Endothelial cell of umbilical vein (primary cell): ENCODE measurements around the gene ALOXE3. TPM values are rescaled to one million over a fixed set of nuclear protein-coding genes. Genes with fewer than 3 reads are reported as not detected.

Source experiments
- BruUV-seq: library from RNA; stranded (reverse); fragments of 400-500 nt; replicated peaks from 2 replicates; lab custom pipeline; 2021; lab: Mats Ljungman, UMichigan
- CTCF ChIA-PET: fragments of 300-600, 350-600 bp; sonication (Branson Sonifier 250); formaldehyde crosslinking; loops from one replicate; lab custom pipeline; 2021; ENCODE audit warnings: antibody characterized with exemption, inconsistent platforms; lab: Charles Lee
- POLR2A ChIA-PET: fragments of 300-600, 350-600 bp; sonication (Branson Sonifier 250); formaldehyde crosslinking; loops from one replicate; lab custom pipeline; 2021; ENCODE audit warnings: antibody characterized with exemption, inconsistent platforms; lab: Charles Lee
- DNase-seq: peaks from one replicate; pipeline ENCODE4 v3.0.0-alpha.2; 2011; ENCODE audit warnings: low read depth, low spot score
- FAIRE-seq: peaks from 2 replicates; lab custom pipeline; 2011; peaks lifted over from hg19 to GRCh38; lab: Jason Lieb, UNC
- H2AFZ ChIP-seq: 2 replicates; pipeline ENCODE4 v1.6.0; 2012; ENCODE audit warnings: low read depth, low read length, control low read depth, inconsistent platforms
- H3K27ac ChIP-seq: 2 replicates; pipeline ENCODE4 v1.5.1; 2011; ENCODE audit warnings: low read depth, mild to moderate bottlenecking, control low read depth, low read length, moderate library complexity; ENCODE audit not compliant: insufficient read depth
- H3K27me3 ChIP-seq, 2 experiments: 2 replicates each; pipeline versions ENCODE4 v1.6.0 to v1.6.1; 2011; ENCODE audit warnings: low read length in 2 of 2, mixed read lengths in 1 of 2; ENCODE audit not compliant: control insufficient read depth in 2 of 2, insufficient read depth in 2 of 2
- H3K36me3 ChIP-seq, 2 experiments: 2 replicates in 1 of 2; 3 replicates in 1 of 2; pipeline ENCODE4 v1.5.1; 2011; ENCODE audit warnings: low read length in 2 of 2, mild to moderate bottlenecking in 1 of 2, moderate library complexity in 1 of 2; ENCODE audit not compliant: control insufficient read depth in 2 of 2, insufficient read depth in 2 of 2; ENCODE audit errors: extremely low read depth in 1 of 2
- H3K4me1 ChIP-seq: 3 replicates; pipeline ENCODE4 v1.5.1; 2011; ENCODE audit warnings: mild to moderate bottlenecking, low read length; ENCODE audit not compliant: control insufficient read depth, insufficient read depth; ENCODE audit errors: extremely low read depth
- H3K4me2 ChIP-seq: 2 replicates; pipeline ENCODE4 v1.6.1; 2011; ENCODE audit warnings: low read length, control low read depth, mixed read lengths; ENCODE audit not compliant: insufficient read depth
- H3K4me3 ChIP-seq, 3 experiments: fragments of 200-600 bp in 1 of 3; sonication (generic), shearing (Covaris generic) in 1 of 3; replicated peaks in 1 of 3; 2 replicates each; pipeline ENCODE4 v1.5.1; 2011 to 2016; ENCODE audit warnings: control low read depth in 3 of 3, low read length in 3 of 3, mild to moderate bottlenecking in 2 of 3, inconsistent platforms in 1 of 3, low read depth in 1 of 3, moderate library complexity in 1 of 3; ENCODE audit not compliant: insufficient read depth in 1 of 3
- H3K79me2 ChIP-seq: 2 replicates; pipeline ENCODE4 v1.6.0; 2012; ENCODE audit warnings: low read length, inconsistent platforms; ENCODE audit not compliant: control insufficient read depth, insufficient read depth
- H3K9ac ChIP-seq: replicated peaks from 2 replicates; pipeline ENCODE3; 2011; ENCODE audit warnings: low read length, control low read depth; ENCODE audit not compliant: insufficient read depth; ENCODE audit errors: extremely low read depth
- H3K9me1 ChIP-seq: replicated peaks from 3 replicates; pipeline ENCODE4 v1.6.0; 2011; ENCODE audit warnings: mild to moderate bottlenecking, low read length; ENCODE audit not compliant: control insufficient read depth, insufficient read depth; ENCODE audit errors: extremely low read depth
- H3K9me3 ChIP-seq: replicated peaks from 2 replicates; pipeline ENCODE4 v1.5.1; 2012; ENCODE audit warnings: low read length, inconsistent platforms; ENCODE audit not compliant: control insufficient read depth, insufficient read depth
- H4K20me1 ChIP-seq: replicated peaks from 2 replicates; pipeline ENCODE3; 2011; ENCODE audit warnings: mild to moderate bottlenecking, low read length; ENCODE audit not compliant: control insufficient read depth, insufficient read depth; ENCODE audit errors: extremely low read depth
- EZH2 ChIP-seq: IDR thresholded peaks from 2 replicates; pipeline ENCODE4 v1.6.1; 2012; ENCODE audit warnings: borderline replicate concordance, low read depth, mild to moderate bottlenecking, moderate library complexity, low read length, inconsistent platforms; ENCODE audit not compliant: severe bottlenecking
- FOS ChIP-seq: IDR thresholded peaks from 2 replicates; pipeline ENCODE4 v1.6.1; 2011; ENCODE audit warnings: mild to moderate bottlenecking, low read length, moderate library complexity, borderline replicate concordance; ENCODE audit not compliant: insufficient read depth
- JUN ChIP-seq: IDR thresholded peaks from 2 replicates; pipeline ENCODE4 v1.6.1; 2011; ENCODE audit warnings: borderline replicate concordance, low read depth; ENCODE audit not compliant: insufficient read length, insufficient read depth
- MYC ChIP-seq: IDR thresholded peaks from one replicate; pipeline ENCODE4 v1.6.1; 2011; ENCODE audit warnings: mild to moderate bottlenecking, low read depth, low read length
- POLR2A ChIP-seq: IDR thresholded peaks from 2 replicates; pipeline ENCODE4 v1.6.1; 2012; ENCODE audit warnings: low read depth, mild to moderate bottlenecking, control low read depth, low read length
- dilution Hi-C: fragments of 300-500 bp; cut with MboI; formaldehyde crosslinking; loops from one replicate; pipeline ENCODE4 v1.15.0; 2019; ENCODE audit warnings: low sequenced_read_pairs; ENCODE audit not compliant: extremely low pct_ligation_motif_present
- intact Hi-C: fragments of 100-400 bp; cut with micrococcal nuclease; formaldehyde crosslinking; loops from one replicate; pipeline ENCODE4 v1.10.0; 2022
- polyA plus RNA-seq, 4 experiments: library from polyadenylated mRNA; depleted of rRNA in 3 of 4; stranded (reverse) in 3 of 4; unstranded in 1 of 4; fragments of >200 nt; gene quantifications; 2 replicates each; pipeline versions ENCODE4 v1.2.1 to v1.2.3, GENCODE V29; 2011 to 2012; ENCODE audit warnings: missing spikeins in 1 of 4
- total RNA-seq: library from RNA; stranded (reverse); gene quantifications from 2 replicates; pipeline ENCODE4 v1.2.3, GENCODE V29; 2021
- TF ChIP-seq, protein P1 (sequence below): IDR thresholded peaks from 2 replicates; pipeline ENCODE4 v1.6.1; 2011; ENCODE audit not compliant: insufficient read depth, insufficient read length
- TF ChIP-seq, protein P2 (sequence below), 2 donors: IDR thresholded peaks; 1 replicate in 1 of 2; 2 replicates in 1 of 2; pipeline ENCODE4 v1.5.1; 2011; ENCODE audit warnings: low read length in 2 of 2, mild to moderate bottlenecking in 2 of 2, moderate library complexity in 2 of 2, control low read depth in 1 of 2, inconsistent platforms in 1 of 2, low read depth in 1 of 2; ENCODE audit not compliant: insufficient read depth in 1 of 2; ENCODE audit errors: extremely low read depth in 1 of 2

ALOXE3 gene
- total and polyA plus RNA-seq, 2 donors (not counting 3 experiments of a cell fraction or from before 2014, with no cell fraction given): 0.01 TPM; not detected in 1

DNA sequence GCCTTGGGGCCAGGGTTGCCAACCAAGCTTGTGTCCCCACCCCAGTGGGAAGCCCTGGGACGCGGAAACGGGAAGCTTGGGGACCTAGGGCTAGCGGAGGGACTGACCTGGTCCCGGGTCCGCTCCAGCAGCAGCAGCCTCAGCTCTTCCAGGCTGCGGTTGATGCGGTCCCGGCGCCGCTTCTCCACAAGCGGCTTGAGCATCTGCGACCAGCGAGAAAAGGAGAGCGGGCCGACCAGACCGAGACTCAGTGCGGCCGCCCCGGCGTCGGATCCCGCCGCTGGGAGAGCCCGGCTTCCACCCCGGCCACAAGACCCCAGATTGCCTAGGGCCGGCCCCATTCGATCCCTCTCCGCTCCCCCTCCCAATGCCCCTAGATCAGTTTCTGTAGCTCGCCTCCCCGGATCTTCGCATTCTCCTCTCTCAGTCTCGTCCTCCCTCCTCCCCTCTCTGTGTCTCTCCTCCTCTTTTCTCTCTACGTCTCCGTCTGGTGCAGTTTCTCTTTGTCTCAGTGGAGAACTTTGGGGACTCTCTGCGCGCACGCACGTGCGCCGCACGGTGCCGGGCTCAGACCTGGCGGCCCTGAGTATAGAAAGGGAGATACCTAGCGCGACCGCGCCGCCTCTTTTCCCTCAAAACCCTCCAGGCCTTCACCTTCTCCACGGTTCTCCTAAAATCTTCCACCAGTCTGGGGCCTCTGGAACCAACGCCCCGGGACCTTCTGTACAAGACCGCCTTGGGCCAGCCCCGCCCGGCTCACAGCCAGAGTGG lies 4.8 kb upstream of the ALOXE3 start:
- Histone ChIP-seq H3K79me2 (no peaks in the 10 kb centered on the region), H3K27ac (no peak overlapping the region), H3K4me2 (peak overlapping the region; percentile 77), H3K9me1 (no peaks in the 10 kb centered on the region), H3K9me3 (no peaks in the 10 kb centered on the region), H3K4me1 (peaks cover 38% of the 10 kb centered on the region), H3K27me3 (peaks cover 8 to 14% of the 10 kb centered on the region in 2 experiments), H3K36me3 (no peaks in the 10 kb centered on the region), H3K9ac (peak overlapping the region; percentile 40), H3K4me3 (peak overlapping the region; percentile 51 to 60 (median 55)), H2AFZ (peak overlapping the region; percentile 86), H4K20me1 (peaks cover 3% of the 10 kb centered on the region)
- no TSS peak for BruUV-seq
- no peak for FAIRE-seq
- peak; percentile 19 for DNase-seq
- no peak for TF ChIP-seq MYC
- TF ChIP-seq POLR2A: no peak
- no peak for TF ChIP-seq FOS
- peak; percentile 87 for TF ChIP-seq EZH2
- TF ChIP-seq JUN: no peak
- CTCF ChIA-PET: interaction anchor here (0.6 to 2.8 kb wide), 7 partner anchors 15 to 178 kb away, joined by 3 to 19 read pairs (median 5); no protein-coding TSS in a partner anchor
- dilution Hi-C loops: no loop called here
- POLR2A ChIA-PET: interaction anchor here (1.7 kb wide), 1 partner anchor 50 kb away, joined by 8 read pairs; no protein-coding TSS in a partner anchor
- intact Hi-C loops: loop anchor here (5.0 kb wide), 1 partner anchor 281 kb away; no protein-coding TSS in a partner anchor

- POLR2A ChIA-PET: interaction anchor here (0.6 kb wide), 1 partner anchor 13 kb away, joined by 6 read pairs; no protein-coding TSS in a partner anchor
- TF ChIP-seq, protein P1, sequence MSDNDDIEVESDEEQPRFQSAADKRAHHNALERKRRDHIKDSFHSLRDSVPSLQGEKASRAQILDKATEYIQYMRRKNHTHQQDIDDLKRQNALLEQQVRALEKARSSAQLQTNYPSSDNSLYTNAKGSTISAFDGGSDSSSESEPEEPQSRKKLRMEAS: no peak
- TF ChIP-seq JUN: no peak
- no peak for TF ChIP-seq FOS
- TF ChIP-seq MYC: no peak
- TF ChIP-seq EZH2: no peak
- TF ChIP-seq, protein P2, sequence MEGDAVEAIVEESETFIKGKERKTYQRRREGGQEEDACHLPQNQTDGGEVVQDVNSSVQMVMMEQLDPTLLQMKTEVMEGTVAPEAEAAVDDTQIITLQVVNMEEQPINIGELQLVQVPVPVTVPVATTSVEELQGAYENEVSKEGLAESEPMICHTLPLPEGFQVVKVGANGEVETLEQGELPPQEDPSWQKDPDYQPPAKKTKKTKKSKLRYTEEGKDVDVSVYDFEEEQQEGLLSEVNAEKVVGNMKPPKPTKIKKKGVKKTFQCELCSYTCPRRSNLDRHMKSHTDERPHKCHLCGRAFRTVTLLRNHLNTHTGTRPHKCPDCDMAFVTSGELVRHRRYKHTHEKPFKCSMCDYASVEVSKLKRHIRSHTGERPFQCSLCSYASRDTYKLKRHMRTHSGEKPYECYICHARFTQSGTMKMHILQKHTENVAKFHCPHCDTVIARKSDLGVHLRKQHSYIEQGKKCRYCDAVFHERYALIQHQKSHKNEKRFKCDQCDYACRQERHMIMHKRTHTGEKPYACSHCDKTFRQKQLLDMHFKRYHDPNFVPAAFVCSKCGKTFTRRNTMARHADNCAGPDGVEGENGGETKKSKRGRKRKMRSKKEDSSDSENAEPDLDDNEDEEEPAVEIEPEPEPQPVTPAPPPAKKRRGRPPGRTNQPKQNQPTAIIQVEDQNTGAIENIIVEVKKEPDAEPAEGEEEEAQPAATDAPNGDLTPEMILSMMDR (IDR thresholded peaks at IDR 0.05; ENCODE audit: extremely low read depth in 1 of 2, insufficient read depth in 1 of 2, low read depth in 1 of 2, low read length in 2 of 2): no peak
- CTCF ChIA-PET: interaction anchor here (0.6 to 2.8 kb wide), 12 partner anchors 16 to 179 kb away, joined by 3 to 19 read pairs (median 4); no protein-coding TSS in a partner anchor
- no peaks in the 10 kb centered on the region for H3K9me1 ChIP-seq
- BruUV-seq: no TSS peak
- no peak overlapping the region for H3K27ac ChIP-seq
- H3K4me3 ChIP-seq: peak overlapping the region; percentile 51 to 60 (median 55)
- peaks cover 44% of the 10 kb centered on the region for H3K4me1 ChIP-seq
- H4K20me1 ChIP-seq: peaks cover 3% of the 10 kb centered on the region
- intact Hi-C loops (loop anchor here (5.0 kb wide), 1 partner anchor 280 kb away; no protein-coding TSS in a partner anchor), dilution Hi-C loops (no loop called here)
- peak overlapping the region; percentile 77 for H3K4me2 ChIP-seq
- no peaks in the 10 kb centered on the region for H3K36me3 ChIP-seq
- H3K9ac ChIP-seq: peak overlapping the region; percentile 40
- no peaks in the 10 kb centered on the region for H3K9me3 ChIP-seq
- H3K27me3 ChIP-seq: peaks cover 10 to 17% of the 10 kb centered on the region in 2 experiments
- FAIRE-seq (peak; percentile 48), DNase-seq (peak; percentile 30)
- no peaks in the 10 kb centered on the region for H3K79me2 ChIP-seq
- peak overlapping the region; percentile 86 for H2AFZ ChIP-seq
Measured at GRCh38 chr17:8122422-8122923, 4.2 kb upstream of the ALOXE3 start.
